HUES64 (cell line): Measurements from ENCODE around the gene LDB3.

Experiments used
- H3K27ac ChIP-seq: 2 replicates; pipeline ENCODE4 v1.7.0; 2013; ENCODE audit warnings: low read depth, low read length, inconsistent platforms
- H3K27me3 ChIP-seq: 2 replicates; pipeline ENCODE4 v1.6.1; 2013; ENCODE audit warnings: mild to moderate bottlenecking, low read length; ENCODE audit not compliant: insufficient read depth
- H3K36me3 ChIP-seq: 2 replicates; pipeline ENCODE4 v1.6.1; 2013; ENCODE audit warnings: mild to moderate bottlenecking, low read length; ENCODE audit not compliant: insufficient read depth
- H3K4me1 ChIP-seq: 2 replicates; pipeline ENCODE4 v1.6.1; 2013; ENCODE audit warnings: mild to moderate bottlenecking, low read length, moderate library complexity; ENCODE audit not compliant: insufficient read depth
- H3K4me3 ChIP-seq: 2 replicates; pipeline ENCODE4 v1.5.1; 2013; ENCODE audit warnings: mild to moderate bottlenecking, low read length, moderate library complexity
- H3K9ac ChIP-seq: 2 replicates; pipeline ENCODE4 v1.6.1; 2013; ENCODE audit warnings: mild to moderate bottlenecking, low read depth, low read length
- H3K9me3 ChIP-seq: 2 replicates; pipeline ENCODE4 v1.6.1; 2013; ENCODE audit warnings: low read depth, low read length; ENCODE audit not compliant: insufficient read depth
- WGBS: fragments of 150-250, 120-280 bp; methylation state at CpG from one replicate; pipeline ENCODE4 v1.1.7; 2013; ENCODE audit warnings: missing lambda C conversion rate; 5-methylcytosine and 5-hydroxymethylcytosine counted together

LDB3 gene

DNA sequence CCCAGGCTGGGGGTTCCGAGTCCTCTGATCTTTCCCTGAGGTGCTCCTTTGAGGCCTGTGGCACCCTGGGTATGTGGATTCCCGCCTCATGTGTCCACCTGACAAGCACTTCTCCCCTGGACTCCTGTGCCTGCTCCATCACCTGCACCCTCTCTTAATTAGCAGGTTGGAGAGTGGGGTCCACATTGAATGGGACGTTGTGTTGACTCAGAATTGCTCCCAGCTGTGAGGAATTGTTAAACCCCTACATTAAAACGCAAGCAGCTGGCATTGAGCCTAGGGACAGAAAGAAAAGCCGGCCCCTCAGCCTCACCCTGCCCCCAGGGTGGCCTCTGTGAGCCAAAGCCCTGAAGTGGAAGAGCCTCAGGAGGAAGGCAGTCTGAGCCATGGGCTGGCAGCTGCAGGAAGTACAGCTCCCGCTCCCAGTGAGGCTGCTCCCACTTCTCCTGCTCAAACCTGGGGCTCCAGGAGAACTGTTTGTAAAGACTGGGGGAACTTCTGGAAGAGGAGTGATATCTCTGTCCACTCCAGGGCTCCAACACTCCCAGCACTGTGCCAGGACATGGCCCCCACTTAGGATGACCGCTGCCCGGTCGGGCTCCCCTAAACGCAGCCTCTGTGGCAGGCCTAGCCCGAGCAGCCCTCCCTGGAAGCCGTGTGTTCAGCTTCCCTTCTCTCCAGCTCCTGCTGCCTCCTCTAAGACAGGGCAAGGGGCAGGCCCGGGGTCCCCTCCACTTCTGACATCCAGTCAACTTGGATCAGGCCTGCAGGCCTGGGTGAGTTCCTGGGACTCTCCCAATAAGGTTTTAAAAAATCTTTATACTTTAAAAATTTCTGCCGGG lies 15.7 kb upstream of the LDB3 start:
- Histone ChIP-seq H3K36me3 (no peaks in the 10 kb centered on the region), H3K4me3 (no peak overlapping the region), H3K9ac (no peak overlapping the region), H3K9me3 (no peaks in the 10 kb centered on the region), H3K27ac (no peak overlapping the region; the same call in 1 of the 2 replicates), H3K4me1 (0 out of 2 replicates have a peak, but pooled peaks cover 7% of the 10 kb centered on the region), H3K27me3 (no peaks in the 10 kb centered on the region)
- WGBS, result 71% methylated on average over 14 of the region's 14 CpGs

DNA sequence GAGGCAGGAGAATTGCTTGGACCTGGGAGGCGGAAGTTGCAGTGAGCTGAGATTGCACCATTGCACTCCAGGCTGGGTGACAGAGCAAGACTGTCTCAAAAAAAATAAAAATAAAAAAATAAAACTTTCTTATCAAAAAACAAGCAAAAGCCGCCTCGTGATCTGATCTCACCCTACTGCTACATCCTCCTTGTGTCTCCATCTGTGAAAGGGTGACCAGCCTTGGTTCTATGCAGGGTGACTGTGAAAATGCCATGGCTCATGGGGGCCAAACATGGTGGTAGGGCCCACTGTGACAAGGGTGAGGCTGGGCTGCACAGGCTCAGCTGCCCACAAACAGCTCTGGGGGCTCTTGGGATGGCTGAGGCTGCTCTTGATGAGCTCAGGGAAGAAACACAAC lies 14.9 kb upstream of the LDB3 start:
- Histone ChIP-seq H3K4me1 (0 out of 2 replicates have a peak, but pooled peaks cover 7% of the 10 kb centered on the region), H3K4me3 (no peak overlapping the region), H3K9ac (no peak overlapping the region), H3K9me3 (no peaks in the 10 kb centered on the region), H3K27ac (no peak overlapping the region), H3K27me3 (no peaks in the 10 kb centered on the region), H3K36me3 (no peaks in the 10 kb centered on the region)
- 93% methylated on average over 3 of the region's 3 CpGs for WGBS

DNA sequence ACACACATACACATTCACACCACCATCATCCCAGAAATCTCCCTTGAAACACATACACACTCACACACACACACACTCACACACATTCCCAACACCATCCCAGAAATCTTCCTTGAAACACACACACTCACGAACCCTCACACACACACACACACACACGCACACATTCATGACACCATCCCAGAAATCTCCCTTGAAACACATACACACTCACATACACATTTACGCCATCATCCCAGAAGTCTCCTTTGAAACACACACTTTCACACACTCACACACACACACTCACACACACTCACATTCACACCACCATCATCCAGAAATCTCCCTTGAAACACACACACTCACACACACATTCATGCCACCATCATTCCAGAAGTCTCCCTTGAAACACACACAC lies 14.3 kb upstream of the LDB3 start:
- 94% methylated on average over 3 of the region's 3 CpGs for WGBS

DNA sequence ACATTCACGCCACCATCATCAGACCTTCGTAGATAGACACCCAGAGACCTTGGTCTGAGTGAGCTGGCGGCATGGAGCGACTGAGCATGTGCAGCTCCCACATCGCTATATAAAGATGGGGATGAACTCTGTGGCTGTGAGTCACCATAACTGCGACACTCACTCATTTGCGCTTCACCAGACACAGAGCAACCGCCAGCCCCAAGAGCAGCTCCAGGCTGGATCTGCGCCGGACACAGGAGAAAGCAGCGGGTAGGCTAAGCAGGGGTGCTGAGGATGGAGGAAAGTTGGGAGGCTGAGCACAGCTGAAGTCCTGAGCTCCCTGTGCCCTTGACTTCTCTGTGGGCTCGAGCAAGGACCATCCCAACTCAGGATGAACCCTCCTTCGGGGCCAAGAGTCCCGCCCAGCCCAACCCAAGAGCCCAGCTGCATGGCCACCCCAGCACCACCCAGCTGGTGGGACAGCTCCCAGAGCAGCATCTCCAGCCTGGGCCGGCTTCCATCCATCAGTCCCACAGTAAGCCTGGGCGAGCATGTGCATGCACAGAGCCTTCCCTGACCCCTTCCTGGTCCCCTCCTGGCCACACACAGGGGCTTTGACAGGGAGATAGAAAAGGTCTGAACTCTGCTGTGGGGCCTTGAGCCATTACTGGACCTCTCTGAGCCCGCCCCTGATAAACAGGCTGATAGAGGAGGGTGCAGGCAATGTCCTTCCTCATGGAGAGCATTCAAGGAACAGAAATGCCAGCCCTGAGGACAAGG lies 13.7 kb upstream of the LDB3 start, which contains the start of gene OPN4:
OPN4 (plus strand) TSS at position 137 of the 762 bp plus-strand sequence; CDS start at position 374, 237 bp downstream.
- 95% methylated on average over 17 of the region's 17 CpGs for WGBS
- Histone ChIP-seq H3K9ac (no peak within 1 kb of the TSS), H3K27me3 (no peaks in the 10 kb centered on the region), H3K9me3 (no peaks in the 10 kb centered on the region), H3K4me1 (0 out of 2 replicates have a peak, but pooled peaks cover 7% of the 10 kb centered on the region), H3K36me3 (no peaks in the 10 kb centered on the region), H3K4me3 (no peak within 1 kb of the TSS), H3K27ac (no peak within 1 kb of the TSS)

More for the DNA sequence above, 14.3 kb upstream of the LDB3 start:
- Histone ChIP-seq H3K36me3 (no peaks in the 10 kb centered on the region), H3K9ac (no peak overlapping the region), H3K27ac (no peak overlapping the region), H3K4me1 (0 out of 2 replicates have a peak, but pooled peaks cover 7% of the 10 kb centered on the region), H3K27me3 (no peaks in the 10 kb centered on the region), H3K9me3 (no peaks in the 10 kb centered on the region), H3K4me3 (no peak overlapping the region)

DNA sequence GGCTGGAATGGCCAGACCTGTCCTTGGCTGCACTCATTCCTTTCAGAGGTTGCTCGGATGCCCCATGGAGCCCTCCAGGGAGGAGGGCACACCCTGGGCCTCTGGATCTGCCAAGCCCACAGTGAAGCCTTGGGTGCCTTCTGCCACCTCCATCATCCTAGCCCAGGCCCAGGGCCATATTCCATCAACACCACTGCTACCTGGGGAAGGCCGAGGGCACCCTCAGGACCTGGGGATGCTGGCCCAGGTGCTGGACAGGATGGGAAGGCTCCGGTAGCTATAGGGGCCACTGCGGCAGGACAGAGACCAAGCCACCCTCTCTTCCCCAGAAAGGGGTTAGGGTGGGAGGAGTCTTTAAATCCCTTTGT lies 13.2 kb upstream of the LDB3 start:
- H3K4me3 ChIP-seq, result no peak overlapping the region
- no peak overlapping the region for H3K27ac ChIP-seq
- 99% methylated on average over 3 of the region's 4 CpGs for WGBS
- no peak overlapping the region for H3K9ac ChIP-seq
- 0 out of 2 replicates have a peak, but pooled peaks cover 7% of the 10 kb centered on the region for H3K4me1 ChIP-seq
- no peaks in the 10 kb centered on the region for H3K36me3 ChIP-seq
- H3K9me3 ChIP-seq, result no peaks in the 10 kb centered on the region
- no peaks in the 10 kb centered on the region for H3K27me3 ChIP-seq

DNA sequence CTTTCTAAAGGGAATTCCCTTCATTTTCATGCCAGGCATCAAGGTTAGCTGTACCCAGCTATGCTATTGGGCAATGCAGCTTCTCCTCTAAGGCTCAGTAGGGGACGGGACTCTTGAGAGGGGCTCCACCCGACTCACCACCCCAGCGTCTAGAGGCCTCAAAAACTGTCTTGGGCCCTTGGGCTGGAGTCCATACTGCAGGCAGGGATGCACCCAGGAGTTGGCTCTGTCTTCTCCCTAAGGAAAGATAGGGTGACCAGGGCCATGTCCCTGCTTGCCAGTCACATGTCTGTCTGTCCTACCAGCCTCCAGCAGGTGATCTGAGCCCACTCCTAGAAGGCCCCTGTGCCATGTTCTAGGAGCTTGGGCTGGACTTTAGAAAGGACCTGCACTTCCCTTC lies 12.7 kb upstream of the LDB3 start:
- H3K36me3 ChIP-seq, result no peaks in the 10 kb centered on the region
- 0 out of 2 replicates have a peak, but pooled peaks cover 7% of the 10 kb centered on the region for H3K4me1 ChIP-seq
- no peaks in the 10 kb centered on the region for H3K9me3 ChIP-seq
- no peak overlapping the region for H3K9ac ChIP-seq
- H3K27ac ChIP-seq, result no peak overlapping the region
- H3K4me3 ChIP-seq, result no peak overlapping the region
- WGBS, result 94% methylated on average over 3 of the region's 3 CpGs
- no peaks in the 10 kb centered on the region for H3K27me3 ChIP-seq

DNA sequence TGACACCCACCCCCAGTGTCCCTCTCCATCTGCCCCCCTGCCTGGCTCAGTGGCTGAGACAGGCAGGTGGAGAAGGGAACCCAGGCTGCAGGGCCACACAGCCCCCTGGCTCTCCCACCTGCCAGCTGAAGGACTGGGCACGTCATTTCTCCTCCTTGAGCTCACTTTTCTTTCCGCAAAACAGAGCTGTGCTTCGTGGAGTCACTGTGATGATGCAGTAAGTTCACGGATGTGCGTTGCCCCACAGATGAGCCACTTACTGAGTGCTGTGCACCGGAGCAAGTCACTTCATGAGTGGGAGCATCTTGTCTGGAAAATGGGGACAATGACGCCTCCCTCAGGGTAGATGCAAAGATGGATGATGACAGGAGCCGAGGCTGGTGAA lies 11.3 kb upstream of the LDB3 start:
- Histone ChIP-seq H3K36me3 (no peaks in the 10 kb centered on the region), H3K4me3 (no peak overlapping the region), H3K9ac (no peak overlapping the region), H3K9me3 (no peaks in the 10 kb centered on the region), H3K27ac (no peak overlapping the region), H3K27me3 (no peaks in the 10 kb centered on the region), H3K4me1 (0 out of 2 replicates have a peak, but pooled peaks cover 7% of the 10 kb centered on the region)
- WGBS, result 96% methylated on average over 8 of the region's 8 CpGs

DNA sequence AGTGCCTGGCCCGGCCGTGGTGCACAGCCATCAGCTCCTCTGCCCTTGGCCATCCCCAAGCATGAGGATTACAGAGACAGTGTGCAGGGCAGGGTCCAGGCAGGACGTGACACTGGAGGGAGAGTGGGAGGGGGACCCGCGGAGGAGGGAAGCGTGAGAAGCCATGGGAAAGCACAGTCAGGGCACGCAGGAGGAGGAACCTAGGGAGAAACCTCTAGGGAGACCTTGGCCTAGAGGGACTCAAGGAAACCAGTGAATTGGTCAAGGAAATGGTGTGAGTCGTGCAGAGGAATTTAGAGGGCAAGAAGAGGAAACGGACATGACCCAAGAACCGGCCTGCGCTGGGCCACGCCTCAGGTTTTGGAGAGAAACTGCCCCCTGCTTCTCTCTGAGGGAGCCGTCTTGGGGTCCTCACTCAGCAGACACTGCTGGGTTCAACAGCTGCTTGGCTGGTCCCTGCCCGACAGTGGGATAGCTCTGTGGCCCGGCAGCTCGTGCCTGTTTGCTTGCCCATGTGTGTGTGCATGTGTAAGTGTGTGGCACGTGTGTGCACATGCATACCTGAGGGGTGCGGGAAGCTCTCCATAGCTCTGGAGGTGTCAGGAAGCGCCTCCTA lies 10.8 kb upstream of the LDB3 start:
- Histone ChIP-seq H3K9ac (no peak overlapping the region), H3K27me3 (no peaks in the 10 kb centered on the region), H3K4me1 (0 out of 2 replicates have a peak, but pooled peaks cover 4% of the 10 kb centered on the region), H3K36me3 (no peaks in the 10 kb centered on the region), H3K27ac (no peak overlapping the region), H3K4me3 (no peak overlapping the region), H3K9me3 (no peaks in the 10 kb centered on the region)
- 91% methylated on average over 19 of the region's 19 CpGs for WGBS

DNA sequence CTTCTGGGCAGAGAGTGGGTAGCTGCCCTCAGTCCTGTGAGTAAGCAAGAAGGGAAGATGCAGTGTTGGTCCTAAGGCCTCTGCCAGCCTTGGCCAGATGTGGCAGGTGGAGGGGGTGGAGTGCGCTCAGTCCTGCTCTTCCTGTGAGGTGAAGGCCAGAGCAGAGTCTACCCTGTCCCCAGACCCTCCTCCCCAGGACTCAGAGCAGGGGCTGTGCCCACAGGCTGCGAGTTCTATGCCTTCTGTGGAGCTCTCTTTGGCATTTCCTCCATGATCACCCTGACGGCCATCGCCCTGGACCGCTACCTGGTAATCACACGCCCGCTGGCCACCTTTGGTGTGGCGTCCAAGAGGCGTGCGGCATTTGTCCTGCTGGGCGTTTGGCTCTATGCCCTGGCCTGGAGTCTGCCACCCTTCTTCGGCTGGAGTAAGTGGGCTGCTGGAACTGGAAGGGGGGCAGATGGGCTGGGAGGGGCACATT lies 10.0 kb upstream of the LDB3 start:
- no peaks in the 10 kb centered on the region for H3K36me3 ChIP-seq
- 94% methylated on average over 12 of the region's 12 CpGs for WGBS
- H3K4me3 ChIP-seq, result no peak overlapping the region
- H3K27me3 ChIP-seq, result no peaks in the 10 kb centered on the region
- H3K9me3 ChIP-seq, result no peaks in the 10 kb centered on the region
- no peak overlapping the region for H3K9ac ChIP-seq
- H3K4me1 ChIP-seq, result no peaks in the 10 kb centered on the region
- H3K27ac ChIP-seq, result no peak overlapping the region

DNA sequence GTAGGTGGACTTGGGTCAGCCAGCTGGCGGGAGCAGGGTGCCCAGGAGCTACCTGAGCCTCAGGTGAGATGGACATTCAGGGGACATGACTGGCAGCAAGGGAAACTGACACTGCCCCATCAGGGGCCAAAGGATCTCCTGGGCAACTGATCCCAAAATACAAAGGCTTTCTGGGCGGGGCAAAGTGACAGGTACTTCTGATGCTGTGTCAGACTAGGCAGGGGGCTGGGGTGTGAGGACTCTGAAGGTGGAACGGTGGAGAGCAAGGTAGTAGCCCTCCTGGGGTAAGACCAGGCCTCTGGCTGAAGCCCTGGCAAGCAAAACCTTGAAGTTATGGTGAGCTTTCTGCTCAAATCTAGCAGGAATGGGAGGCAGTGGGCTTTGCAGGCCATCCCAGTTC lies 9.6 kb upstream of the LDB3 start:
- Histone ChIP-seq H3K4me1 (no peaks in the 10 kb centered on the region), H3K4me3 (no peak overlapping the region), H3K9ac (no peak overlapping the region), H3K36me3 (no peaks in the 10 kb centered on the region), H3K27ac (no peak overlapping the region), H3K9me3 (no peaks in the 10 kb centered on the region), H3K27me3 (no peaks in the 10 kb centered on the region)
- 29% methylated on average over 3 of the region's 3 CpGs for WGBS
